Ascending aorta (tissue), 2 donors: ENCODE measurements around the gene CYP8B1. TPM values are rescaled to one million over a fixed set of nuclear protein-coding genes. Genes with fewer than 3 reads are reported as not detected.

Experiments used
- DNase-seq, 2 donors: peaks; one replicate each; pipeline ENCODE4 v3.0.0-alpha.2; 2019; ENCODE audit warnings: low spot score in 2 of 2
- H3K27ac ChIP-seq, 2 donors: fragments of 200-600 bp; sonication (generic); one replicate each; pipeline ENCODE4 v1.5.1; 2016 to 2017; ENCODE audit warnings: mild to moderate bottlenecking in 1 of 2
- H3K27me3 ChIP-seq: fragments of 200-600 bp; sonication (generic); one replicate; pipeline ENCODE4 v1.5.1; 2017
- H3K36me3 ChIP-seq, 2 donors: fragments of 200-600 bp; sonication (generic); one replicate each; pipeline ENCODE4 v1.5.1; 2016
- H3K4me1 ChIP-seq, 2 donors: fragments of 200-600 bp; sonication (generic); one replicate each; pipeline ENCODE4 v1.5.1; 2016 to 2017; ENCODE audit warnings: mild to moderate bottlenecking in 1 of 2
- H3K4me3 ChIP-seq, 2 donors: fragments of 200-600 bp; sonication (generic); one replicate each; pipeline ENCODE4 v1.5.1; 2016 to 2017; ENCODE audit warnings: mild to moderate bottlenecking in 1 of 2
- H3K9me3 ChIP-seq, 2 donors: fragments of 200-600 bp; sonication (generic); one replicate each; pipeline ENCODE4 v1.5.1; 2016
- intact Hi-C: fragments of 100-400 bp; cut with DNase I; formaldehyde crosslinking; loops from one replicate; pipeline ENCODE4 v1.15.1; 2023
- total RNA-seq: library from RNA; depleted of rRNA; stranded (reverse); fragments of >200 nt; gene quantifications from one replicate; pipeline ENCODE4 v1.1.0, GENCODE V29; 2016
- TF ChIP-seq, protein P1 (sequence below), 3 experiments: fragments of 200-600 bp in 2 of 3; fragments of 450-650 bp in 1 of 3; sonication (generic) in 2 of 3; IDR thresholded peaks; one replicate each; pipeline ENCODE4 v1.5.1; 2016 to 2019; ENCODE audit warnings: antibody characterized with exemption in 3 of 3, mild to moderate bottlenecking in 1 of 3, moderate library complexity in 1 of 3

The CYP8B1 gene
- total RNA-seq, 1 donor from 2014 or later = 0.43 TPM

DNA sequence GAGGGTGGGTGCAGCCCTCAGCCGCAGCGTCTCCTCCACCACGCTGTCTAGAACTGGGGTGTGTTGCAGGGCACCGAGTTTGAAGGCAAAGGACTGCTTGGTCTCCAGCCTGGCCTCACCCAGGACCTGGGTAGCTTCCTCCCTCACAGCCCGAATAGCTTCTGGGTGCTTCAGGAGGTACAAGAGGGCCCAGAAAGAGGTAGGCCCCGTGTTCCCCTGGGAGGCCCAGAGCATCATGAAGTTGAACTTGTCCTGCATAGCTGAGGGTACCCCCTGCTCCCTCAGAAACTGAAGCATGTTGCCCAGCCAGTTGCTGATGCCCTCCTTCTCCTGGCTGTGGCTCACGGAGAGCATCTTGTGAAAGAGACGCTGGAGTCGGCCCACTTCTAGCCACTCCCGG lies 930 bp downstream of the CYP8B1 start:
- Histone ChIP-seq H3K27ac (no peak overlapping the region), H3K27me3 (no peaks in the 10 kb centered on the region), H3K4me1 (no peaks in the 10 kb centered on the region), H3K4me3 (no peak overlapping the region), H3K9me3 (no peaks in the 10 kb centered on the region), H3K36me3 (no peaks in the 10 kb centered on the region)
- intact Hi-C loops = no loop called here
- TF ChIP-seq, protein P1, sequence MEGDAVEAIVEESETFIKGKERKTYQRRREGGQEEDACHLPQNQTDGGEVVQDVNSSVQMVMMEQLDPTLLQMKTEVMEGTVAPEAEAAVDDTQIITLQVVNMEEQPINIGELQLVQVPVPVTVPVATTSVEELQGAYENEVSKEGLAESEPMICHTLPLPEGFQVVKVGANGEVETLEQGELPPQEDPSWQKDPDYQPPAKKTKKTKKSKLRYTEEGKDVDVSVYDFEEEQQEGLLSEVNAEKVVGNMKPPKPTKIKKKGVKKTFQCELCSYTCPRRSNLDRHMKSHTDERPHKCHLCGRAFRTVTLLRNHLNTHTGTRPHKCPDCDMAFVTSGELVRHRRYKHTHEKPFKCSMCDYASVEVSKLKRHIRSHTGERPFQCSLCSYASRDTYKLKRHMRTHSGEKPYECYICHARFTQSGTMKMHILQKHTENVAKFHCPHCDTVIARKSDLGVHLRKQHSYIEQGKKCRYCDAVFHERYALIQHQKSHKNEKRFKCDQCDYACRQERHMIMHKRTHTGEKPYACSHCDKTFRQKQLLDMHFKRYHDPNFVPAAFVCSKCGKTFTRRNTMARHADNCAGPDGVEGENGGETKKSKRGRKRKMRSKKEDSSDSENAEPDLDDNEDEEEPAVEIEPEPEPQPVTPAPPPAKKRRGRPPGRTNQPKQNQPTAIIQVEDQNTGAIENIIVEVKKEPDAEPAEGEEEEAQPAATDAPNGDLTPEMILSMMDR (IDR thresholded peaks at IDR 0.05) = no peak
- DNase-seq = no peak

DNA sequence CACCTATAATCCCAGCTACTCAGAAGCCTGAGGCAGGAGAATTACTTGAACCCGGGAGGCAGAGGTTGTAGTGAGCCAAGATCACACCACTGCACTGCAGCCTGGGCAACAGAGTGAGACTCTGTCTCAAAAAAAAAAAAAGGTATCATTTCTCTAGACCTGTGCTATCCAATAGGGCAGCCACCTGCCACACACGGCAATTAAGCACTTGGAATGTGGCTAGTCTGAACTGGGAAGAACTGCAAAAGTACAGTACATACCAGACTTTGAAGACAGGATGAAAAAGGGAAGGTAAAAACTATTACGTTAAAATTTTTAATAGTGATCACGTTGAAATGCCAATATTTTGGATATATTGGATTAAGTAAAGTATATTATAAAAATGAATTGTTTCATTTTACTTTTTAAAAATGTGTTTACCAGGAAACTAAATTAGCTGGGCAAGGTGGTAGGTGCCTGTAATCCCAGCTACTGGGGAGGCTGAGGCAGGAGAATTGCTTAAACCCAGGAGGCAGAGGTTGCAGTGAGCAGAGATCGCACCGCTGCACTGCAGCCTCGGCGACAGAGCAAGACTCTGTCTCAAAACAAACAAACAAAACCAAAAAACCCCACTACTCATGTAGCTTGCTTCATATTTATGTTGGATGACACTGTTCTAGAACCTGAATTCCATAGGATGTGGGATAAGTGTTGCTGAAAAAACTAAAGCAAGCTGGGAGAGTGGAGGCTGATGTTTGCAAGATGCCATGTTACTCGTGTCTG lies 2.3 kb downstream of the CYP8B1 start:
- no peak overlapping the region for H3K27ac ChIP-seq
- no peaks in the 10 kb centered on the region for H3K9me3 ChIP-seq
- H3K4me3 ChIP-seq = no peak overlapping the region
- intact Hi-C loops = no loop called here
- no peaks in the 10 kb centered on the region for H3K36me3 ChIP-seq
- no peaks in the 10 kb centered on the region for H3K27me3 ChIP-seq
- TF ChIP-seq, protein P1 (IDR thresholded peaks at IDR 0.05) = no peak
- DNase-seq = no peak
- H3K4me1 ChIP-seq = no peaks in the 10 kb centered on the region

DNA sequence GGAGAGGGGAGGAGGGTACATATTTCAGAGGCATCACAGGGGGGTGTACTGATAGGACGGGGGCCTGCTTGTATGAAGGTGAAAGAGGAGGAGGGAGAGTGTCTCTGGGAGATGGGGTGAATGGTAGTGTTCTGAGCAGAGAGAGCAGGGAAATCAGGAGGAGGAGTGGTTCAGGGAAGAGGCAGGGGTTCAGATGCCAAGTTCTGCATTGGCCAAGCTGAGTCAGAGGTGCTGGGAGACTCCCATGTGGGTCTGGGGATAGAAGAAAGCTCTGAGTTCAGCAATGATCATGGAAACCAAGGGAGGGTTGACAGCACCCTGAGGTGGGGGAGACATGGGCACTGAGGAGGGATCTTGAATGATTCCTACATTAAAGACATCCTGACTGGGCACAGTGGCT lies 3.0 kb downstream of the CYP8B1 start:
- no peaks in the 10 kb centered on the region for H3K9me3 ChIP-seq
- TF ChIP-seq, protein P1 (IDR thresholded peaks at IDR 0.05) = no peak
- no peaks in the 10 kb centered on the region for H3K4me1 ChIP-seq
- intact Hi-C loops = no loop called here
- H3K36me3 ChIP-seq = no peaks in the 10 kb centered on the region
- no peak overlapping the region for H3K4me3 ChIP-seq
- H3K27me3 ChIP-seq = no peaks in the 10 kb centered on the region
- no peak for DNase-seq
- H3K27ac ChIP-seq = no peak overlapping the region

DNA sequence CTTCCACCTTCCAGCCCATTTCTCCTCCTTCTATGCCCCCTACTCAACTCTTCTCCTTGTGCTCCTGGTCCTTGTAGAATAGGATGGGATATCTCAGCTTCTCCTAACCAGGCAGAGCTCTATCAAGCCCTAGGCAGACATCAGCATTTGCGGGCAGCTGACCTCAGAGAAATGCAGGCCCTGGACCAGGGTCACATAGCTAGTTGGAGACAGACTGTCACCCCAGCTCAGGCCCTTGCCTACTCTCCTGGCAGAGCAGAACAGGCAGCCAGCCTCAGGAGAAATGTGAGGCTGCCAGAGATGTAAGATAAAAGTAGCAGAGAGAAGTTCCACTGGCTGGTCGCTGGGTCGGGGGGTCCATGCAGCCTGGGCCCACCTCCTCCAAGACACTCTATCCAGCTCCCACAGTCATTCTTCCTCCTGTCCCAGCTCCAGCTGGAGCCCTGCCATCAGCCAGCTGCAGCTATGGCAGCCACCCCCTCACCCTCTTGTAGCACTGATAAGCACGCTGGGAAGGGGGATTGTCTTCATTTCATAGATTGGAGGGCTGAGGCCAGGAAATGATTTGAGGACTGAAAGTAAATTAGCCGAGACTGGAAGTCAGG lies 4.0 kb downstream of the CYP8B1 start:
- Histone ChIP-seq H3K4me3 (no peak overlapping the region), H3K27me3 (no peaks in the 10 kb centered on the region), H3K4me1 (no peaks in the 10 kb centered on the region), H3K27ac (no peak overlapping the region), H3K36me3 (no peaks in the 10 kb centered on the region), H3K9me3 (no peaks in the 10 kb centered on the region)
- intact Hi-C loops = no loop called here
- TF ChIP-seq, protein P1 (IDR thresholded peaks at IDR 0.05) = no peak
- no peak for DNase-seq

DNA sequence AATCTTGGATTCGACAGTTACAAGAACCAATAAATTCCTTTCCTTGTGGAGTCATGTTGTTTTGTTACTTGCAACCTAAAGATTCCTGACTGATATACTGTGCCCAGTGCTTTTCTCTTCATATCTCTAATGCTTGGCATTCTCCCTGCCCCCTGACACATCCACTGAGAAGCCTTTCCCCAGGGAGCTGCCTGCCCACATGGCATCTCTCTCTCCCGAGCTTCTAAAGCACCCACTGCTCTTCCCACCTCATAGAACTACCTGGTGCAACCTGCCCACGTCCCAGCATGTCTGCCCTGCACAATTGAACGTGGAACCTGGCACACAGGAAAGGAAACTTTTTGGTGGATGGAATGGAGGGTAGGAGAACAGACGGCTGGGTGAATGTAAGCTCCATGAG lies 6.8 kb downstream of the CYP8B1 start:
- H3K4me3 ChIP-seq = no peak overlapping the region
- no peaks in the 10 kb centered on the region for H3K27me3 ChIP-seq
- H3K4me1 ChIP-seq = no peaks in the 10 kb centered on the region
- no peaks in the 10 kb centered on the region for H3K9me3 ChIP-seq
- no peak for DNase-seq
- H3K36me3 ChIP-seq = no peaks in the 10 kb centered on the region
- intact Hi-C loops = no loop called here
- TF ChIP-seq, protein P1 (IDR thresholded peaks at IDR 0.05) = no peak
- H3K27ac ChIP-seq = no peak overlapping the region
